ENCODE results near the gene RABEP2. TPM values are rescaled to one million over a fixed set of nuclear protein-coding genes. Genes with fewer than 3 reads are reported as not detected.
A peak's percentile ranks its signal among the peaks of the same experiment; 100 is the strongest.
"Not testable (repeated sequence)": the region's sequence is repeated elsewhere in the genome, so short reads cannot be mapped to it uniquely, and the experiment has no call there.

Gene RABEP2
- total RNA-seq, 1 experiment from 2014 or later, result 24.0 TPM

DNA sequence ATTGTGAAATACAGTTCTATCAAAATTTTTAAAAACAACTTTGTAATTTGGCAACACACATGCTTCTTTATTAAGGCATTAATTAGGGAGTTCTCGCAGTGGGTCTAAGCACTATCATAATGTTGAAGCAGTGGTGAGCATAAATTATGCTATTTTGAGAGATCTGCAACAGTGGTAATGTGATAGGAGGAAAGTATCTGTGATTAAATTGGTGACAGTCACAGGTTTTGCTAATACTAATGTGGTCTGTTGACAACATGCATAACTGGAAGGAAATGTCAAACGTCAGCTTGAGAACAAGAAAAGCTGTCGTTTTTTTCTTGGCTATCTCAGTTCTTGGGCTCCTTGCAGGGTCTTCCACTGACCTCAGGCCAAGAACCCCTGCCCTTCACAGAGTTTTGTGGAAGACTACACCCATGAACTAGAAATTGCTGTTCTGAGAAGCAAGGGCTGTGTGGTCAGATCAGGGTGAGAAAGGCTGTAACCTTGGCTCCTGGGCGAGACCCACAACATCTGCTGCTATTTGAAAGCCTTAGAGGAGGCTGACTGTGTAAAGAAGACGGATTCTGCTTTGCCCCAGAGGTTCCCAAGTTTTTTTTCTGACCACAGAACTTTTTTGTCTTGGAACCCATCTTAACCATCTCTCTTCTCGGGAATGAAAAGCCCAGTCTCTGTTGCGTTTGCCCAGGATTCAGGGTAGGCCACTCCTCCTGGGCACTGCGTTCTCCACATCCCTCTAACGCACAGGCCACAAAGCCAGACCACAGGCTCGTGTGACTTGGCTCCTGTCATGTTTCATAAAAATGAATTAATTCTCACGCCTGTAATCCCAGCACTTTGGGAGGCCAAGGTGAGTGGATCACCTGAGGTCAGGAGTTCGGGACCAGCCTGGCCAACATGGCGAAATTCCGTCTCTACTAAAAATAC is 32.8 kb downstream of the RABEP2 start:
- in situ Hi-C loops (cut with HindIII; ENCODE audit: low pct_unique_long_range_greater_than_20kb, low sequenced_read_pairs), result no loop called here

DNA sequence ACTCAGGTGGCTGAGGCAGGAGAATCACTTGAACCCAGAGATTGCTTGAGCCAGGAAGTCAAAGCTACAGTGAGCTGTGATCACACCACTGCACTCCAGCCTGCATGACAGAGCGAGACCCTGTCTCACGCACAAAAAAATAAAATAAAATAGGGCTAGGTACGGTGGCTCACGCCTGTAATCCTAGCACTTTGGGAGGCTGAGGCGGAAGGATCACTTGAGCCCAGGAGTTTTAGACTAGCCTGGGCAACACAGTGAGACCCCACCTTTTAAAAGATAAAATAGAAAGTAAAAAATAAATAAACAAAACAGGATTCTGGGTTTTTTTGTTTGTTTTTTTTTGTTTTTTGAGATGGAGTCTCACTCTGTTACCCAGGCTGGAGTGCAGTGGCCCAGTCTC is 34.7 kb downstream of the RABEP2 start:
- DNase-seq (ENCODE audit: low read depth); in situ Hi-C loops (cut with HindIII; ENCODE audit: low pct_unique_long_range_greater_than_20kb, low sequenced_read_pairs): not testable (repeated sequence)

More for the DNA sequence above, 32.8 kb downstream of the RABEP2 start:
- DNase-seq (ENCODE audit: low read depth), result no peak

DNA sequence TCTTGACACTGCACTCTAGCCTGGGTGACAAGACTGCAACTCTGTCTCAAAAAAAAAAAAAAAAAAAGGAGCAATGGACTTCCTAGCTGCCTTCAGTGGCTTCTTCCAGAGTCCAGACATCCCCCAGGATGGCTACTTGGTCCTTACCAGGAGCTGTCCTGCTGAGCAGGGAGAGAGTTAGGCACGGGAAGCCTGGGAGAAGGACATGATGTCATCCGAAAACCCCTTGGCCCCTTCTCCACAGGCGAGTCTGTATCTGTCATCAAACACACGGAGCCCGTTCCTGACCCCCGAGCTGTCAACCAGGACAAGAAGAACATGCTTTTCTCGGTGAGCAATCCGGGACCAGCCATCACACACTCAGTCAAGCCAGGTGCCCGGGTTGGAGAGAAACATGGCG is 38.1 kb downstream of the RABEP2 start:
- in situ Hi-C loops (cut with HindIII; ENCODE audit: low pct_unique_long_range_greater_than_20kb, low sequenced_read_pairs), result no loop called here
- no peak for DNase-seq (ENCODE audit: low read depth)

DNA sequence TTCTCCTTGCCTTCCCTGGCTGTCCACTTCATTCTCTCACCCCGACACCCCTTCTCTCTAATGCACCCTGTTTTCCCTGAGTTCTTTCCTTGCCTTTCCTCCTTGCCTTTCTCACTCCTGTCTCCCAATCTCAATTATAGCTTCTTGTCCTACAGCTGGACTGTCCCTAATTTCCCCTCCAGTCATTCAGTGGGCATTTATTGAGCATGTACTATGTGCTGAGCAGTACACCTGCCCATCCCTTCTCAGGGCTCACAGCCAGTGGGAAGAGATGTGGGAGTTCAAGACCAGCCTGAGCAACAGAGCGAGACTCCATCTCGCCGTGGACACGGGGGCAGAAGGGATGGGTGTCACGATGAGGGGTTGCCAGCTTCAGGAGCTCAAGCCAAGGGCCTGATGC is 41.0 kb downstream of the RABEP2 start:
- no peak for DNase-seq (ENCODE audit: low read depth)
- in situ Hi-C loops (cut with HindIII; ENCODE audit: low pct_unique_long_range_greater_than_20kb, low sequenced_read_pairs), result no loop called here

DNA sequence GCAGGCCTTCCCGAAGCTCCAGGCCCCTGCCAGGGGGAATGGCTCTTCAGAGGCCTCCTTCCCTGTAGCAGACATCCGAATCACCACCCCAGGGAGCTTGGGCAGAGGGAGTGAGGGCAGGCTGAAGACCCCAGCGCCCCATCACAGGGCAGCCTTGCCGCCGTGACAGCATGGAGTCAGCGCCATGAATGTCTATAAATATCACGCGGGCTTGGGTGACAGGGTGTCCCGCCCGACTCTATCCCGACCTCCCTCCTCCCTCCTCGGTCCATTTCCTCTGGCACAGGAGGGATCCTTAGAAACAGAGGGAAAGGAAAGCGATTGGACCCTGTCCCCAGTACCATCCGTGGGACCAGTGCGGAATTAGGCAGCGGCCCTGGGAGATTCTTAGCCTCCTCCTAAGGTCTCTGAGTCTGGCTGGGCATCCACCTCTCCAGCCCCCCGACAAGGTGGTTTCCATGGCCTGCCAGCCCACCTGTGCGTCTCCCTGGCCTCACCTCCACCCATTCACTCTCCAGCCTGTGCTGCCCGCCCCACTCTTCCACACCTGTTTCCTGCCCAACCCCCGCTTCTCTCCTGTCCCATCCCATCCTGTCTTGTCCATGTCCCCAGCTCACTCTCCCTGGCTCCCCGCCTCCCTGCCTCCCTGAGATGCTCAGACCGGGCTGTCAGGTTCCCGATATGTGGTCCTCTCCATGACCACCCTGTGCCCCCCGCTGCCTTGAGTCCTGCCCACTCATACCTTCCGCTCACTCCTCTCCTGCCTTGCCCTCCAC is 41.6 kb downstream of the RABEP2 start:
- DNase-seq (ENCODE audit: low read depth), result no peak
- in situ Hi-C loops (cut with HindIII; ENCODE audit: low pct_unique_long_range_greater_than_20kb, low sequenced_read_pairs), result no loop called here

DNA sequence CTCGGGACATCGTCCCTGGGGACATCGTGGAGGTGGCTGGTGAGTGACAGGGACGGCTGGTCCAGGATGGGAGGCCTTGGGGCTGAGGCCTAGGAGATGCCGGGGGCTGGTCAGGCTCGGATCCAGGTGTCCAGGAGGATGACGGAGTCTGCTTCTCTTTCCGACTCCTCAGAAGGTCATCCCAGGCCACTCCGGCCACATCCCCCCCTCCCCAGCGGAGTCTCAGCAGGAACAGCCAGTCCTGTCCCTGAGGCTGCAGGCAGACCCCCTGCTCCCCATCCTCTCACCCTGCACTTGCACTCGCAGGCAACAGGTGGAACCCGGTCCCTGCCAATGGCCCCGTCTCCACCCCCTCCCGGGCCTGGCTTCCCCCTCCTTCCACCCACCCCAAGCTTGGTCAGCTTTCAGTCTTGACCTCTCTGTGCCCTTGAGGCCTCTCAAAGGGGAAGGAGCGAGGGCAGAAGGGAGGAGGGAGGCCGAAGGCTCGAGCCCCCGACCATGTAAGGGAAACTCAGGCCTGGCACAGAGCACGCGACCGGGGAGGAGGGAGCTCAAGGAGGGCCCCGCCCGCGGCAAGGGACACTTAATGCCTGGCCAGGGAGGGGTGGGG is 42.4 kb downstream of the RABEP2 start:
- no peak for DNase-seq (ENCODE audit: low read depth)
- in situ Hi-C loops (cut with HindIII; ENCODE audit: low pct_unique_long_range_greater_than_20kb, low sequenced_read_pairs), result no loop called here

DNA sequence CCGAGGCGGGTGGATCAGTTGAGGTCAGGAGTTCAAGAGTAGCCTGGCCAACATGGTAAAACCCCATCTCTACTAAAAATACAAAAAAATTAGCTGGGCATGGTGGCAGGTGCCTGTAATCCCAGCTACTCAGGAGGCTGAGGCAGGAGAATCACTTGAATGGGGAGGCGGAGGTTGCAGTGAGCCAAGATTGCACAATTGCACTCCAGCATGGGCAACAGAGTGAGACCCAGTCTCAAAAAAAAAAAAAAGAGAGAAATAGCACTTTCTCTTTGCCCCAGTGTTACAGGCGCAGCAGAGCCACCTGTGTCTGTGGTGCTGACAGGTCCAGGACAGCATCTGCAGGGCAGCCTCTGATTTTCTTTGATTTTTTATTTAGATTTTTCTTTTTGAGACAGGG is 43.5 kb downstream of the RABEP2 start:
- DNase-seq (ENCODE audit: low read depth); in situ Hi-C loops (cut with HindIII; ENCODE audit: low pct_unique_long_range_greater_than_20kb, low sequenced_read_pairs): not testable (repeated sequence)

DNA sequence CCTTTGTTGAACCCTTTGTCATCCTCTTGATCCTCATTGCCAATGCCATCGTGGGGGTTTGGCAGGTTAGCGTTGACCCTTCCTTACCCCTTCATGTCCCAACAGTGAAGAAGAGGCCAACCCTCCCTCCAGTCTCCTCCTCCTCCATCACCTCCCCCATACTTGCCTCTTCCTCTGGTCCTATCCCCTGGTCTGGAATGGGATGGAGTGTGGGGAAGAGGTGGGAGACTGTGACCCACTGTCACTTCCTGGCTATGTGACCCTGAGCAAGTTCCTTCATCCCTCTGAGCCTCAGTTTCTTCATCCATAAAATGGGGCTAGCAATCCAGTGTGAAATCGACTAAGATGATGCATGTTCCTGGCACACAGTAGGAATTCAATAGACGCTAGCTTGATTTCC is 44.1 kb downstream of the RABEP2 start:
- no peak for DNase-seq (ENCODE audit: low read depth)
- in situ Hi-C loops (cut with HindIII; ENCODE audit: low pct_unique_long_range_greater_than_20kb, low sequenced_read_pairs), result no loop called here

DNA sequence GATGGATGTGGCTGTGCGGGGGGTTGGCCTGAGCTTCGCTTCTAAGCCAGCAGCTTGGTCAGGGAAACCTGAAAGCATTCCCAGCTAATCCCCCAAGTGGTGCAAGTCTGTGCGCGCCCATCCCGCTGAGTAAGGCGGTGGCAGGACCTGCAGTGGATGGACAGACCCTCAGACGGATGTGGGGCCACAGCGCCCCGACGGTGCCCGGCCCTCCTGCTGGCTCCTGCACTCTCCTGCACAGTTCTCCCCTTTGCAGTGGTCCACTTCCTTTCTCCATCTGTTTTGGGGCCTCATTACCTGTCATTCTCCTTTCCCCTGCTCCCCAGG is 44.5 kb downstream of the RABEP2 start:
- in situ Hi-C loops (cut with HindIII; ENCODE audit: low pct_unique_long_range_greater_than_20kb, low sequenced_read_pairs), result no loop called here
- DNase-seq (ENCODE audit: low read depth), result no peak

DNA sequence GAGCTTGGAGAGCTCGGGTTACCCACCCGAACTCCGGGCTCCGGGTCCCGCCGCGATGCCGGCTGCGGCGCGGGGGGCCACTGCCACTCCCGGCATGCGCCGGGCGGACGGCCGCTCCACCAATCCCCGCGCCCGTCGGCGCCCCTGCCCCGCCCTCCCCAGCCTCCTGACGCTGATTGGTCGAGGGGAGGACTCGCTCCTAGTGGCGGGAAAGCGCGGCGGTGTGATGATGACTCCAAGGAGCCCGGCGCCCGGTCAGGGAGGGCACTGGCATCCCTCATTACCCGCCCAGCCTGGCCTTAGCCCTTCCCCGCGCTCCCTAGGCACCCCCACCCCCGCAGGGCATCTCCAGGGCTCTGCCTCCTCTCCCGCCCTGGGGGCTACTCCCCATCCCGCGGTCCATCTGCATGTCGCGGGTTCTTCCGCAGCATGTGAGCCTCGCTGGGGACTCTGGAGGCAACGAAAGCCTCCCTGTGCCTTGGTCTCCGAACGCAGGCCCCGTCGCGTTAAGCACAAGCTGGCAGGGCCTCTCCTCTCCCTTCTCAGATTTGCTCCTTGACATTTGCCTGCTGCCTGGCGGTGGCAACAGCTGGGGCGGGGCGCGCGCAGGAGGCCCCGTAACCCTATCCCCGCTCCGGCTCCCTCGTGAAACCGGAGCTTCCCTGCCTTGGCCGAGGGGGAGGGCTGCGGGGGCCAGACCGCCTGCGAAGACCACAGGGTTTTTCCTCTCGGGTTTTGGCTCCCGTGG is 45.0 kb downstream of the RABEP2 start:
- in situ Hi-C loops (cut with HindIII; ENCODE audit: low pct_unique_long_range_greater_than_20kb, low sequenced_read_pairs), result no loop called here
- peak; percentile 86 for DNase-seq (ENCODE audit: low read depth)

DNA sequence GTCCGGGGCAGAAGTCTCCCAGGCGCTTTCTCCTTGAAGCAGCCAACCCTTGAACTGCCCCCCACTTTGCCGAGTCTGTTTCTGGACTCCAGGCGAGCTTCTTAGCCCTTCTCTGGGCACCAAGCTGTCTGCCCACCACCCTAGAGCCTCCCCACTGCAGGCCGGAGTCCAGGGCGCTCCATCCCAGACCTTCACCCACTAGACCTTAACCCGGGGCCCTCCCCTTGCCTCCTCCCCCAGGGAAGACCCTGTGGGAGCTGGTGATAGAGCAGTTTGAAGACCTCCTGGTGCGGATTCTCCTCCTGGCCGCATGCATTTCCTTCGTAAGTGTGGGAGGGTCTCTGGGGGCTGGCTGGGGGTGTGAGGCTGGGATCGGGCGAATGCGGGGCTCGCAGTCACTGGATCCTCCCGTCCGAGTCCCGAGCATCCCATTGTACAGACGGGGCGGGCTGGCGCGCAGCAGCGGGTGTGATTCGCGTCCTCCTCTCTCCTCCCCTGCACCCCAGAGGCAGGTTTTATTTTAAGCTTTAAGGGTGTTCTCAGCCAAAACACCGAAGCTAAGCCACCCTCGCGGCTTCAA is 45.7 kb downstream of the RABEP2 start:
- no peak for DNase-seq (ENCODE audit: low read depth)
- in situ Hi-C loops (cut with HindIII; ENCODE audit: low pct_unique_long_range_greater_than_20kb, low sequenced_read_pairs), result no loop called here

DNA sequence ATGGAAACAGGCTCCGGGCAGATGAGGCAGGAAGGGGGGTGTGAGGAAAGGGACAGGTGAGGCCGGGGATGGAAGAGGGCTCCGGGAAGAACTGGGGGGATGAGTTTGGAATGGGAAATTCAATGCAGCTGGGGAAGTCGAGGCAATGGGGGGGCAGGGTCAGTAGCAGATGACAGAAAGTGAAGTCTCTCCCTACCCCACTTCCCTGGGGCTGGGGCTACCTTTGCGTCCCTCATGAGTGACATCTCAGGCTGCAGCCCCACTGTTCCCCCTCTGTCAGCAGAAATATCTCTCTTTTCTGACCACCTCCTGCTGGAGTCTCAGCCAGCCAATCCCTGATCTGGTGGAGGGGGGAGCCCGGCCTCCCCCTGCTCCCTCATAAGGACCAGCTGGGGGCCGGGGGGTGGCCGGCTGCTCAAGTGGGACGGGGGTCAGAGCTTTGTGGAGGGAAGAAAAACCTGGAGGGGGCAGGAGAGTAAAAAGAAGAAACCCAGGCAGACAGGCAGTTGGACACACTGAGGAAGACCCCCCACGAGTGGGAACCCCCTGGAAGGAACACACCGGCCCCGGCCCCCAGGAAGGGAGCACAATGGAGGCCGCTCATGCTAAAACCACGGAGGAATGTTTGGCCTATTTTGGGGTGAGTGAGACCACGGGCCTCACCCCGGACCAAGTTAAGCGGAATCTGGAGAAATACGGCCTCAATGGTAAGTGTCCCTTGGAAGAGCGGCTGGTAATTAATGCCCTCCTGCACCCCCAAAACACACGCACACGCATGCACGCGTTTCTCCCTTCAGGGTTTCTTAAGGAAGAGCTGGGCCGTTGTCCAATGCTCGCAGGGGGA is 46.7 kb downstream of the RABEP2 start, which contains the start of gene ATP2A1:
Gene ATP2A1 (plus strand): TSS at position 406 of the 844 bp plus-strand sequence. CDS start 184 bp downstream, at position 590.
- no peak for DNase-seq (ENCODE audit: low read depth)
- in situ Hi-C loops (cut with HindIII; ENCODE audit: low pct_unique_long_range_greater_than_20kb, low sequenced_read_pairs), result no loop called here

DNA sequence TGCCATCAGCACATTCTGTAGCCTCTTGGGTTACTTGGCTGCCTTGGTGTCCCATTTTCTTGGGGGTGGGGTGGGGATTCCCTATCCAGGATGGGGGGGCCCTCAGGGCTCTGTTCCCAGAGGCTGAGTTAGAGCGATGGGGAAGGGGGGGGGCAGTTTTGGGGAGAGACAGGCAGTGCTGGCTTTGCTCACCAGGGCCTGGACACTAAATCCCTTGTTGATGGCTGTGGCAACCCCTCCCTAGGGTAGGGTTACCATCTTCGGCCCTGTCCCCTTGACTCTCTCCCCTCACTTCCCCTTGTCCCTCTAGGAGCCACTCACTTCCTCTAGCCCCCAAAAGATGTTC is 47.4 kb downstream of the RABEP2 start:
- in situ Hi-C loops (cut with HindIII; ENCODE audit: low pct_unique_long_range_greater_than_20kb, low sequenced_read_pairs), result no loop called here
- no peak for DNase-seq (ENCODE audit: low read depth)

DNA sequence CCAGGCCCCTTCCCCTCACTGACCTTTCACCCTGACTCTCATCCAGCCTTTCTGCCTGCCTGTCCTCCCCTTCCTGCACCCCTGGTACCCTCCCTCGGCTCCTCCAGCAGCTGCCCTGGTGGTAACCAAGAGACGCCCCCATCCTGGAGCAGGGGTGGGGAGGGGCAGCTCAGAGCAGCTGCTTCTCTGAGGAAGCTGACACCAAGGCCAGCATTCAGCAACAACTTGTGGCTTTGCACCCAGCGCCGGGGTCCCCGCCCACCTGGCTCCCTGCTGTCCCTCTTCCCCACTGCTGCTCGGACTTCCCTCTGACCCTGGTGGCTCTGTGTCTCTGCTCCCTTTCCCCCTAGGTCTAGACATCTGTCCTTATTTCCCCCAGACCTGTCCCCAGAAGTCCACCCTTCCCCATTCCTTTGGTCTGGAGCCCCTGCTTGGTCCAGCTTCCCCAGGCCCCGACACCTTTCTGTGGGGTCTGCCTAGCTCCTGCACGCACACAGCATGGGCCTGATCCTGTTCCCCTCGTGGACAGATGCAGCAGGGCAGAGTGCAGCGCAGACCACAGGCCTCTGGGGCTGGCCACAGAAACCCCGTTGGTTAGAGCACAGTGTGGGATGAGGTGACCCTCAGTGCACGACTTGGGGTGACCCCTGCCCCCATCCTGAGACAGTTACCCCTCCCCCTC is 47.9 kb downstream of the RABEP2 start:
- DNase-seq (ENCODE audit: low read depth), result no peak
- in situ Hi-C loops (cut with HindIII; ENCODE audit: low pct_unique_long_range_greater_than_20kb, low sequenced_read_pairs), result no loop called here

DNA sequence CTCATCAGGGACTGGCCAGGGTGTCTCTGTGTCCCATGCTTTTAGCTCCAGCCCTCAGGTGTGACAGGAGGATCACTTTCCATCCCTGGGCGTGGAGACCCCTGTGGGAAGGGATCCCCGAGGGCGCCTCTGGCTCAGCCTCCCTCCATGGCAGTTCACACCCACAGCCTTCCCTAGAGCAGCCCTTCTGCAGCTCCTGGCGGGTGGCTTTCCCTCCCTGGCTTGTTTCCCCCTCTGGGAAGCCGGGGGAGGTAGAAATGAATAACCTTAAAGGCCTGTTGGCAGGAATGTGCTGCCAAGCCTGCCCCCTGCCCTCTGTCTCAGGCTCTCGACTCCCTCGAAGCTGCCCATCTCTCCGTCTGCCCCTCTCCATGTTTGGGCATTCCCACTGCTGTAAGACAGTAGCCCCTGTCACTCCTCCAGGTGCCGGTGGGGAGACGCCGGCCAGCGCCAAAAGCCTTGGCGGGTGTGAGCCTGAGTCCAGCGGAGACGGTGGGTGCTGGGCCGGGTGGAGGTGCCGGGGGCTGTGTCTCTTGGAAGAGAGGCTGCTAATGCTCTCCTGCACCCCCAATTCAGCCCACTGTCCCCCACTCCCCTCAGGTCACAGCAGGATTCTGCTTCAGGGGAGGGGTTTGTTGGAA is 48.9 kb downstream of the RABEP2 start:
- in situ Hi-C loops (cut with HindIII; ENCODE audit: low pct_unique_long_range_greater_than_20kb, low sequenced_read_pairs), result no loop called here
- no peak for DNase-seq (ENCODE audit: low read depth)

Data from Caki2 (cell line).